Astrocyte of the spinal cord (primary cell): ENCODE measurements around the gene UST.
"Not testable (repeated sequence)": the region's sequence is repeated elsewhere in the genome, so short reads cannot be mapped to it uniquely, and the experiment has no call there.

ENCODE experiments used
- DNase-seq: peaks from one replicate; pipeline ENCODE4 v3.0.0; 2011; ENCODE audit warnings: low read depth, low spot score
- H3K4me3 ChIP-seq: 2 replicates; pipeline ENCODE4 v1.5.1; 2011; ENCODE audit warnings: low read depth, mild to moderate bottlenecking, low read length, moderate library complexity
- CTCF ChIP-seq: IDR thresholded peaks from 2 replicates; pipeline ENCODE4 v1.5.1; 2012; ENCODE audit warnings: low read depth, mild to moderate bottlenecking, low read length, inconsistent platforms
- in situ Hi-C: cut with HindIII; loops from 2 replicates; pipeline ENCODE4 v1.10.0; 2017; ENCODE audit warnings: low sequenced_read_pairs

UST gene

GRCh38 chr6:148850964-148851363, 104.1 kb downstream of the UST start:
- DNase-seq, result no peak
- TF ChIP-seq CTCF, result no peak
- in situ Hi-C loops, result no loop called here
- H3K4me3 ChIP-seq, result no peak overlapping the region

DNA sequence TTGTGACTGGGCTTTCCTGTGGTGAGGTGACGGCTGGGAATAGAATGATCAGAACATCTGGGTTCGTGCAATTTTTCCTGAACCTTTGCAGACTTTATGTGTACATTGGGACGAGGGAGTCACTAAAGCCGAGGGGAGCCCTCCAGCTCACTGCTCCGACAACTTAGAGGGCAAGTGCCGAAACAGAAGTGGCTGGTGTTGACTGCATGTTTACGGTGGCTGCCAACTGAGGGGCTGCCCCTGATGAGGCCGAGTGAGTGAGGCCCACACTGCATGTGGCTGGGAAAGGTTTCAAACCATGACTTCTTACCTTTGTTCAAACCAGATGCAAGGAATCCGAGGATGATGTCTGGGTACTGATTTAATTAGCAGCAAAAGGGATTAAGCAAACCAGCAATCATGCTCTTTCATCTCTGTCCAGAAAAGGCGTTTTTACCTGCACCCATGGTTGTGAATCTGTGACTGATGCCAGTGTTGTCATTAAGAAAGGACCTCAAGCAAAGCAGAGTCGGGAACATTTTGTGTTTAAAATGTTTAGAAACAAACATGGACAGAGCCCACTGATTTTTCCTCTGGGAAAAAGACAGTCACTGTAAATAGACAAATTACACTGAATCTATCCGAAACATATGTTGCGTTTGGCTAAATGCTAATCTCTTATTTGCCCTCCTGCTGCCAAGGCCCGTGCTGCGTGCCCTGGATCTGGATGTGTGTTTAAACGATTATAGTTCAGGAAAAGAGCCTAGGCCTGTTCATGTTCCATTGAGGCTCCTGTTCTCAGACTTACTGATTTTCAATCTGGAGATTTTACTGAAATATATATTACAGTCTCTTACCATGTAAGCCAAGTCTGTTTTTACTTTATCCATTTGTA, 105.1 kb downstream of the UST start:
- DNase-seq, result no peak
- in situ Hi-C loops, result no loop called here
- no peak overlapping the region for H3K4me3 ChIP-seq
- TF ChIP-seq CTCF, result no peak

- no peak for TF ChIP-seq CTCF
- H3K4me3 ChIP-seq, result no peak overlapping the region
- no peak for DNase-seq
- in situ Hi-C loops, result no loop called here
Measured at GRCh38 chr6:148852688-148853087, 105.9 kb downstream of the UST start.

GRCh38 chr6:148853113-148853512, 106.3 kb downstream of the UST start:
- in situ Hi-C loops, DNase-seq, H3K4me3 ChIP-seq: not testable (repeated sequence)

GRCh38 chr6:148854096-148854495, 107.3 kb downstream of the UST start:
- in situ Hi-C loops, result no loop called here
- H3K4me3 ChIP-seq, result no peak overlapping the region
- DNase-seq, result no peak
- no peak for TF ChIP-seq CTCF

- no peak for DNase-seq
- in situ Hi-C loops, result no loop called here
- TF ChIP-seq CTCF, result no peak
Measured at GRCh38 chr6:148854992-148855391, 108.2 kb downstream of the UST start.

GRCh38 chr6:148855744-148856143, 108.9 kb downstream of the UST start:
- no peak overlapping the region for H3K4me3 ChIP-seq
- DNase-seq, result no peak
- TF ChIP-seq CTCF, result no peak
- in situ Hi-C loops, result no loop called here

More at GRCh38 chr6:148854992-148855391, 108.2 kb downstream of the UST start:
- H3K4me3 ChIP-seq, result no peak overlapping the region
